HL-60 (cell line): ENCODE measurements around the gene APMAP.

ENCODE experiments used
- DNase-seq, 2 experiments: peaks; one replicate each; pipeline ENCODE4 v3.0.0-alpha.2; 2010 to 2020; ENCODE audit warnings: low read depth in 1 of 2, low spot score in 1 of 2
- H3K27ac ChIP-seq: fragments of 250-450 bp; sonication (Bioruptor Pico); replicated peaks from 2 replicates; pipeline ENCODE4 v1.5.1; 2020; ENCODE audit warnings: mild to moderate bottlenecking, moderate library complexity
- H3K27me3 ChIP-seq: fragments of 250-450 bp; sonication (Bioruptor Pico); 2 replicates; pipeline ENCODE4 v1.5.1; 2021; ENCODE audit warnings: mild to moderate bottlenecking, moderate library complexity; ENCODE audit not compliant: insufficient read depth, poor library complexity, severe bottlenecking
- H3K4me3 ChIP-seq: replicated peaks from 2 replicates; pipeline ENCODE4 v1.5.1; 2011; ENCODE audit warnings: mild to moderate bottlenecking, control low read depth, low read length; ENCODE audit not compliant: insufficient read depth
- CTCF ChIP-seq: IDR thresholded peaks from one replicate; pipeline ENCODE4 v1.5.1; 2011; ENCODE audit warnings: low read length, control low read depth, inconsistent platforms; ENCODE audit not compliant: insufficient read depth
- GABPA ChIP-seq: IDR thresholded peaks from 2 replicates; pipeline ENCODE4 v1.6.1; 2012; ENCODE audit warnings: low read depth
- POLR2AphosphoS5 ChIP-seq: IDR thresholded peaks from 2 replicates; pipeline ENCODE4 v1.6.1; 2012; ENCODE audit warnings: low read depth
- REST ChIP-seq: IDR thresholded peaks from 2 replicates; pipeline ENCODE4 v1.6.1; 2012; ENCODE audit warnings: low read depth; ENCODE audit not compliant: insufficient replicate concordance
- SPI1 ChIP-seq: IDR thresholded peaks from 2 replicates; pipeline ENCODE4 v1.6.1; 2012; ENCODE audit warnings: low read depth, mild to moderate bottlenecking, borderline replicate concordance

Gene APMAP

GRCh38 chr20:24959591-24960301 lies 32.8 kb downstream of the APMAP start:
- H3K4me3 ChIP-seq: no peak overlapping the region
- DNase-seq: no peak
- H3K27ac ChIP-seq: no peak overlapping the region
- H3K27me3 ChIP-seq: no peaks in the 10 kb centered on the region
- TF ChIP-seq POLR2AphosphoS5: no peak
- no peak for TF ChIP-seq GABPA
- no peak for TF ChIP-seq CTCF
- no peak for TF ChIP-seq SPI1
- no peak for TF ChIP-seq REST

GRCh38 chr20:24958506-24959385 lies 33.8 kb downstream of the APMAP start:
- no peak overlapping the region for H3K27ac ChIP-seq

GRCh38 chr20:24957326-24958016 lies 35.1 kb downstream of the APMAP start:
- no peak for TF ChIP-seq REST
- TF ChIP-seq SPI1: no peak
- no peak for TF ChIP-seq POLR2AphosphoS5
- TF ChIP-seq CTCF: no peak
- TF ChIP-seq GABPA: no peak
- no peak overlapping the region for H3K4me3 ChIP-seq
- no peaks in the 10 kb centered on the region for H3K27me3 ChIP-seq
- no peak overlapping the region for H3K27ac ChIP-seq
- DNase-seq: no peak

More at GRCh38 chr20:24958506-24959385, 33.8 kb downstream of the APMAP start:
- Histone ChIP-seq H3K4me3 (no peak overlapping the region), H3K27me3 (no peaks in the 10 kb centered on the region)
- TF ChIP-seq REST (no peak), POLR2AphosphoS5 (peak; percentile 47; the same call in 1 of the 2 replicates)
- DNase-seq: no peak
